Ishikawa (cell line): ENCODE measurements around the gene SORBS2.

Experiments
- CEBPB ChIP-seq: IDR thresholded peaks from 2 replicates; pipeline ENCODE4 v1.6.1; 2012
- CREB1 ChIP-seq: IDR thresholded peaks from 2 replicates; pipeline ENCODE4 v1.6.1; 2012; ENCODE audit warnings: low read depth
- EGR1 ChIP-seq: IDR thresholded peaks from 2 replicates; pipeline ENCODE4 v1.6.1; 2012
- EP300 ChIP-seq: IDR thresholded peaks from 2 replicates; pipeline ENCODE4 v1.6.1; 2012; ENCODE audit warnings: borderline replicate concordance
- FOXM1 ChIP-seq: IDR thresholded peaks from 2 replicates; pipeline ENCODE4 v1.6.1; 2012; ENCODE audit warnings: low read depth, borderline replicate concordance
- NFIC ChIP-seq: IDR thresholded peaks from 2 replicates; pipeline ENCODE4 v1.6.1; 2012
- RAD21 ChIP-seq: IDR thresholded peaks from 2 replicates; pipeline ENCODE4 v1.6.1; 2012; ENCODE audit warnings: low read depth
- TAF1 ChIP-seq: IDR thresholded peaks from 2 replicates; pipeline ENCODE4 v1.6.1; 2012; ENCODE audit warnings: low read depth, mild to moderate bottlenecking
- TCF12 ChIP-seq: IDR thresholded peaks from 2 replicates; pipeline ENCODE4 v1.6.1; 2012; ENCODE audit warnings: low read depth
- TEAD4 ChIP-seq: IDR thresholded peaks from 2 replicates; pipeline ENCODE4 v1.6.1; 2012
- USF1 ChIP-seq: IDR thresholded peaks from 2 replicates; pipeline ENCODE4 v1.6.1; 2012
- YY1 ChIP-seq: IDR thresholded peaks from 2 replicates; pipeline ENCODE4 v1.6.1; 2012; ENCODE audit warnings: low read depth
- ZBTB7A ChIP-seq: IDR thresholded peaks from 2 replicates; pipeline ENCODE4 v1.6.1; 2012; ENCODE audit warnings: low read depth
- TF ChIP-seq, protein P1 (sequence below): IDR thresholded peaks from 2 replicates; pipeline ENCODE4 v1.6.1; 2012; ENCODE audit warnings: low read depth, mild to moderate bottlenecking
- TF ChIP-seq, protein P2 (sequence below): IDR thresholded peaks from 2 replicates; pipeline ENCODE4 v1.6.1; 2012

SORBS2 gene, protein sequence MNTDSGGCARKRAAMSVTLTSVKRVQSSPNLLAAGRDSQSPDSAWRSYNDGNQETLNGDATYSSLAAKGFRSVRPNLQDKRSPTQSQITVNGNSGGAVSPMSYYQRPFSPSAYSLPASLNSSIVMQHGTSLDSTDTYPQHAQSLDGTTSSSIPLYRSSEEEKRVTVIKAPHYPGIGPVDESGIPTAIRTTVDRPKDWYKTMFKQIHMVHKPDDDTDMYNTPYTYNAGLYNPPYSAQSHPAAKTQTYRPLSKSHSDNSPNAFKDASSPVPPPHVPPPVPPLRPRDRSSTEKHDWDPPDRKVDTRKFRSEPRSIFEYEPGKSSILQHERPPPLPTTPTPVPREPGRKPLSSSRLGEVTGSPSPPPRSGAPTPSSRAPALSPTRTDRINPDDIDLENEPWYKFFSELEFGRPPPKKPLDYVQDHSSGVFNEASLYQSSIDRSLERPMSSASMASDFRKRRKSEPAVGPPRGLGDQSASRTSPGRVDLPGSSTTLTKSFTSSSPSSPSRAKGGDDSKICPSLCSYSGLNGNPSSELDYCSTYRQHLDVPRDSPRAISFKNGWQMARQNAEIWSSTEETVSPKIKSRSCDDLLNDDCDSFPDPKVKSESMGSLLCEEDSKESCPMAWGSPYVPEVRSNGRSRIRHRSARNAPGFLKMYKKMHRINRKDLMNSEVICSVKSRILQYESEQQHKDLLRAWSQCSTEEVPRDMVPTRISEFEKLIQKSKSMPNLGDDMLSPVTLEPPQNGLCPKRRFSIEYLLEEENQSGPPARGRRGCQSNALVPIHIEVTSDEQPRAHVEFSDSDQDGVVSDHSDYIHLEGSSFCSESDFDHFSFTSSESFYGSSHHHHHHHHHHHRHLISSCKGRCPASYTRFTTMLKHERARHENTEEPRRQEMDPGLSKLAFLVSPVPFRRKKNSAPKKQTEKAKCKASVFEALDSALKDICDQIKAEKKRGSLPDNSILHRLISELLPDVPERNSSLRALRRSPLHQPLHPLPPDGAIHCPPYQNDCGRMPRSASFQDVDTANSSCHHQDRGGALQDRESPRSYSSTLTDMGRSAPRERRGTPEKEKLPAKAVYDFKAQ (N-terminal part only)

GRCh38 chr4:185811509-185812364 lies at the start of gene SORBS2:
Gene SORBS2 (minus strand): TSS chr4:185812194. CDS start chr4:185690571, 121,623 bp downstream.
- TF ChIP-seq CEBPB (no peak), TCF12 (no peak; the same call in 1 of the 2 replicates), TAF1 (no peak), TEAD4 (peak; percentile 50), EP300 (no peak), USF1 (peak; percentile 46; the same call in 1 of the 2 replicates), YY1 (peak; percentile 80), EGR1 (no peak), FOXM1 (0 out of 2 replicates have a peak, but pooled peaks have one; percentile 5)
- TF ChIP-seq, protein P1, sequence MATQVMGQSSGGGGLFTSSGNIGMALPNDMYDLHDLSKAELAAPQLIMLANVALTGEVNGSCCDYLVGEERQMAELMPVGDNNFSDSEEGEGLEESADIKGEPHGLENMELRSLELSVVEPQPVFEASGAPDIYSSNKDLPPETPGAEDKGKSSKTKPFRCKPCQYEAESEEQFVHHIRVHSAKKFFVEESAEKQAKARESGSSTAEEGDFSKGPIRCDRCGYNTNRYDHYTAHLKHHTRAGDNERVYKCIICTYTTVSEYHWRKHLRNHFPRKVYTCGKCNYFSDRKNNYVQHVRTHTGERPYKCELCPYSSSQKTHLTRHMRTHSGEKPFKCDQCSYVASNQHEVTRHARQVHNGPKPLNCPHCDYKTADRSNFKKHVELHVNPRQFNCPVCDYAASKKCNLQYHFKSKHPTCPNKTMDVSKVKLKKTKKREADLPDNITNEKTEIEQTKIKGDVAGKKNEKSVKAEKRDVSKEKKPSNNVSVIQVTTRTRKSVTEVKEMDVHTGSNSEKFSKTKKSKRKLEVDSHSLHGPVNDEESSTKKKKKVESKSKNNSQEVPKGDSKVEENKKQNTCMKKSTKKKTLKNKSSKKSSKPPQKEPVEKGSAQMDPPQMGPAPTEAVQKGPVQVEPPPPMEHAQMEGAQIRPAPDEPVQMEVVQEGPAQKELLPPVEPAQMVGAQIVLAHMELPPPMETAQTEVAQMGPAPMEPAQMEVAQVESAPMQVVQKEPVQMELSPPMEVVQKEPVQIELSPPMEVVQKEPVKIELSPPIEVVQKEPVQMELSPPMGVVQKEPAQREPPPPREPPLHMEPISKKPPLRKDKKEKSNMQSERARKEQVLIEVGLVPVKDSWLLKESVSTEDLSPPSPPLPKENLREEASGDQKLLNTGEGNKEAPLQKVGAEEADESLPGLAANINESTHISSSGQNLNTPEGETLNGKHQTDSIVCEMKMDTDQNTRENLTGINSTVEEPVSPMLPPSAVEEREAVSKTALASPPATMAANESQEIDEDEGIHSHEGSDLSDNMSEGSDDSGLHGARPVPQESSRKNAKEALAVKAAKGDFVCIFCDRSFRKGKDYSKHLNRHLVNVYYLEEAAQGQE, result no peak
- TF ChIP-seq, protein P2, sequence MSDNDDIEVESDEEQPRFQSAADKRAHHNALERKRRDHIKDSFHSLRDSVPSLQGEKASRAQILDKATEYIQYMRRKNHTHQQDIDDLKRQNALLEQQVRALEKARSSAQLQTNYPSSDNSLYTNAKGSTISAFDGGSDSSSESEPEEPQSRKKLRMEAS, result peak; percentile 73

DNA sequence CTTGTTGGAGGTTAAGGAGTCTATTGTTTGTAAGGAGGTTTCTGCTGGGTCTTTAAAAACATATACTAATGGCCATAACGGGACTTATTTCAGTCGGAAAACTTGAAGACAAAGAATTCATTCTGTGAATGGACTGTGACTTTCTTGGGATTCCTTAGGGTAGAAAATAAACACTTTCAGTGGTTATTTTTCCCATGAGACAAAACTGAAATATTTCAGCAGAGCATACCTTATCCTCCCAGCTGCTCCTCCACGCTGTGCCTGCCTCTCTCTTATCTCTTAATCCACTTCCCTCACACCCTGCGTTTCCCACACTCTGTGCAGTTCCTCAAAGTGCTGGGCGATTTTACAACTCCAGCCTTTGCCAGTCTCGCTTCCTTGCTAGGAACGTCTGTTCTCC lies 47.1 kb upstream of the SORBS2 start:
- TF ChIP-seq TCF12 (no peak), USF1 (no peak), TEAD4 (no peak), CREB1 (no peak), EP300 (no peak), YY1 (no peak), RAD21 (no peak), TAF1 (no peak), CEBPB (no peak), FOXM1 (no peak), NFIC (no peak), ZBTB7A (no peak)
- TF ChIP-seq, protein P2, result no peak
- TF ChIP-seq, protein P1, result no peak

- TF ChIP-seq, protein P1, result no peak
- TF ChIP-seq USF1, result no peak
- TF ChIP-seq TEAD4, result no peak
- TF ChIP-seq CEBPB, result no peak
- TF ChIP-seq, protein P2, result no peak
- TF ChIP-seq ZBTB7A, result no peak
- no peak for TF ChIP-seq EGR1
- TF ChIP-seq YY1, result no peak
- no peak for TF ChIP-seq TAF1
- no peak for TF ChIP-seq FOXM1
- TF ChIP-seq EP300, result no peak
- no peak for TF ChIP-seq NFIC
- TF ChIP-seq RAD21, result no peak
- TF ChIP-seq TCF12, result no peak
- TF ChIP-seq CREB1, result no peak
These were observed 41.8 kb upstream of the SORBS2 start for GRCh38 chr4:185853841-185854240.
